HG02798 (cell line): Measurements from ENCODE around the gene SLC10A3.

Experiments used
- ATAC-seq: cut with Tn5 transposase; IDR thresholded peaks from one replicate; pipeline ENCODE4 v1.9.1; 2021; ENCODE audit warnings: mild to moderate bottlenecking; ENCODE audit not compliant: unreplicated experiment, poor library complexity

SLC10A3 gene

GRCh38 chrX:154485150-154486051 lies 5.0 kb downstream of the SLC10A3 start:
- no peak for ATAC-seq

GRCh38 chrX:154484255-154485149 lies 5.9 kb downstream of the SLC10A3 start:
- no peak for ATAC-seq

GRCh38 chrX:154483325-154483724 lies 7.1 kb downstream of the SLC10A3 start:
- ATAC-seq, result no peak

DNA sequence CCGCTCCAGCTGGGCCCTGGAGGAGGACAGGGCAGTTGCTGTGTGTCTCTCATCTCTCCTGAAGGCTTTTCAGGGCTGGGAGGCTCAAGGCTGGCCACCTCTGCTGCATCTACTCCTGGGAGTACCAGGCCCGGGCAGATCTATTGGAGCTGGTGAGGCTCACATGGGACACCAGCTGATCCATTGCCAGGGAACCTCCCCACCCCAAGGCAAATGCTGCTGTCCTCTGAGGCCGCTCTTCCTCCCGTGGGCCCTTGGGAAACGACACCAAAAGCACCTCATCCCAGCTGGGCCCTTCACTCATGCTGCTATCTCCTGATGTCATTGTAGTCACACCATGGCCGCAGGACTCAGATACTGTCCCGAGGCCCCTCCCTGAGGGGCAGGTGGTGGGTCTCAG lies 7.6 kb downstream of the SLC10A3 start:
- no peak for ATAC-seq

- no peak for ATAC-seq
These were observed 8.4 kb downstream of the SLC10A3 start for GRCh38 chrX:154481911-154482601.

GRCh38 chrX:154481195-154481594 lies 9.2 kb downstream of the SLC10A3 start:
- no peak for ATAC-seq

DNA sequence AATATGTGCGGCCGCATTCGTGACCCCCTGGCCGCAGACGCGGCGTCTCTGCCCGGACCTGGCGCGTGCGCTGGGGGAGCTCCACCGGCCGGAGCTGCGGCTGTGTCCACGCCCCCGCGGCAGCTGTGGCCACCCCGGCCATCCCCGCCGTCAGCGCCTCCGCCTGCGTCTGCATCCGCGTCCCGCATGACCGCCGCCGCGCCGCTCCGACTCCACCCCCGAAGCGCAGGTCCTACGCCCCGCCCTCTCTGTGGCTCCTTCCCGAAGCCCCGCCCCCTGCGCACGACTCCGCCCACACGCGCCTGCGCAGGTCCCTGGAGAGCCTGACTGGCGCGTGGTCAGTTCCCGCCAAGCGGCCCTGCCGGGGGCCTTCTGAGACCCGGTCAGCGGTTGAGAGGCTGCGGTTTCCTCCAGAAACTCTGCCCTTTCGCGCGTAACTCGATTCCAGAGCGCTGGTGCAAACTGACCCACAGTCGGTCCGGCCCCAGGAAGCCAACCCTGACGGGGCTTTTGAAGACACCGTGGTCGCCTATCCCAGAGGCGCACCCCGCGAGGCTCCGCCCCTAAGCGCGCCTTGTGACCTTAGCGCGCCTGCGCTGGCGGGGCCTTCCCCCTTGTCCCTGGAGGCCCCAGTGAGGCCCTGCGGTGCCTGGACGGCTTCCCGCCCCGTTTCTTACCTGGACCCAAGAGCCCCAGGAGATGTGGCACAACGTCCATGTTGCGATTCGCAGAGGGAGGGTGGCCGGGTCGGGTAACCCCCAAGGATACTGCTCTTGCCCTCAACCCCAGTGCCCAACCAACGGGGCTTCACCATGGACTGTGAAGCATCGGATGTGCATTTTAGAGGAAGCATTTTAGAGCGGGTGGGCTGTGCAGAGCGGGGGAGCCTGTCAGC lies 11.5 kb downstream of the SLC10A3 start, which contains the start of gene LAGE3:
LAGE3 (minus strand) TSS at position 554 of the 895 bp plus-strand sequence; CDS start at position 188, 366 bp downstream.
- ATAC-seq, result peak; percentile 94

GRCh38 chrX:154477891-154478477 lies 12.4 kb downstream of the SLC10A3 start:
- no peak for ATAC-seq

- ATAC-seq, result no peak
These were observed 13.6 kb downstream of the SLC10A3 start for GRCh38 chrX:154476821-154477220.

DNA sequence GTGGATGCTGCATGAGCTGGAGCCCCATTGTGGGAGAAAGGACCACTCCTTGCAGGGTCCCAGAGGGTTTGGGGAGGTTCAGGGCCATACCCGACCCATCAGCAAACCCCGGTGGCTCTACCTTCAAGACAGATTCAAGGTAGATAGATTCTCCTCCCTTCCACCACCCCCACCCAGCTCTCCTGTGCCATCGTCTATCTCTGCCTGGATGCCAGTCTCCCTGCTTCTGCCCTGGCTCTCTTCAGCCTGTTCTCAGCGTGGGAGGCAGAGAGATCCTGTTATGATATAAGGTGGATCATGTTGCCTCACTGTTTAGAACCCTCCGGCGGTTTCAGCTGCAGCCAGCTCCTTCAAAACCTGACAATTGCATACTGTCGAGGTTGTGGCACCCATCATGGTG lies 16.7 kb downstream of the SLC10A3 start:
- ATAC-seq, result no peak

- no peak for ATAC-seq
These were observed 17.5 kb downstream of the SLC10A3 start for GRCh38 chrX:154472685-154473632.

GRCh38 chrX:154471839-154472684 lies 18.4 kb downstream of the SLC10A3 start:
- no peak for ATAC-seq

GRCh38 chrX:154470914-154471568 lies 19.4 kb downstream of the SLC10A3 start:
- no peak for ATAC-seq

DNA sequence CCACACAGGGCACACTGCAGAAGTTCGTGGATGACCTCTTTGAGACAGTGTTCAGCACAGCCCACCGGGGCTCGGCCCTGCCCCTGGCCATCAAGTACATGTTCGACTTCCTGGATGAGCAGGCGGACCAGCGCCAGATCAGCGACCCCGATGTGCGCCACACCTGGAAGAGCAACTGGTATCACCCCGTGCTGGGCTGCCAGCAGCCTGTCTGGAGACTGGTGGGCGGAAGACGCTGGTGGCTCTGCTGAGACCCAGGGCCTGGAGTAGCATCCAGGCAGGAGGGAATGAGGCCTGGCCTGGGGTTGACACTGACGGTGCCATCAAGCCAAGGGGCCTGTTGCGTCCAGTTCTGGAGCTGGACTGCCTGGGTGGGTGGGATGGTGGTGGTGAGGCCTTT lies 20.0 kb downstream of the SLC10A3 start:
- ATAC-seq, result no peak

DNA sequence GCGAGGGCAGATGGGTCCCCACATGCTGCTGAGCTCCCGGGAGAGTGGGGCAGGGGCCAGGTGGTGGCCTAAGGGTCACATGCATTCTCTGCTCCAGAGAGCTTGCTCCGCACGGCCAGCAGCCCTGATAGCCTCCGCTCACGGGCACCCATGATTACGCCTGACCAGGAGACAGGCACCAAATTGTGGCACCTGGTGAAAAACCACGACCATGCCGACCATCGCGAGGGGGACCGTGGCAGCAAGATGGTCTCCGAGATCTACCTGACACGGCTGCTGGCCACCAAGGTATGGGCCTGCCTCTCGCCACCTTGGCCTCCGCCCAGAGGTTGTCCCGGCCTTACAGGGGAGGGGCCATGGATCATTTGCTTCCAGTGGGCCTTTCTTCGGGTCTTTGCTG lies 20.5 kb downstream of the SLC10A3 start:
- ATAC-seq, result no peak

- no peak for ATAC-seq
These were observed 21.3 kb downstream of the SLC10A3 start for GRCh38 chrX:154469114-154469513.

DNA sequence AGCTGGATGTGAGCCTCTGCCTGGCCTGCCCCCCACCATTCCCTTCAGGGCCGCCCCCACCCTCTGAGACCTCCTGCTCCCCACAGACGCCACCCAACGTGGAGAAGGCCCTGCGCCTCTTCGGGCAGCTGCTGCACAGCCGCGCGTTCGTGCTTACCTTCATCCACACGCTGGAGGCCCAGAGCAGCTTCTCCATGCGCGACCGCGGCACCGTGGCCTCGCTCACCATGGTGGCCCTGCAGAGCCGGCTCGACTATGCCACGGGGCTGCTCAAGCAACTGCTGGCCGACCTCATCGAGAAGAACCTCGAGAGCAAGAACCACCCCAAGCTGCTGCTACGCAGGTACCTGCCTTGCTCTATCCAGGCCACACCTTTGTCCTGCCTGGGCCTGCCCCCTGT lies 22.2 kb downstream of the SLC10A3 start:
- ATAC-seq, result no peak
